Fibroblast of skin of abdomen (primary cell): ENCODE measurements around the gene ANKRD52.
"Not testable (repeated sequence)": the region's sequence is repeated elsewhere in the genome, so short reads cannot be mapped to it uniquely, and the experiment has no call there.

Source experiments
- DNase-seq: peaks from one replicate; pipeline ENCODE4 v3.0.0-alpha.2; 2013

ANKRD52 gene

DNA sequence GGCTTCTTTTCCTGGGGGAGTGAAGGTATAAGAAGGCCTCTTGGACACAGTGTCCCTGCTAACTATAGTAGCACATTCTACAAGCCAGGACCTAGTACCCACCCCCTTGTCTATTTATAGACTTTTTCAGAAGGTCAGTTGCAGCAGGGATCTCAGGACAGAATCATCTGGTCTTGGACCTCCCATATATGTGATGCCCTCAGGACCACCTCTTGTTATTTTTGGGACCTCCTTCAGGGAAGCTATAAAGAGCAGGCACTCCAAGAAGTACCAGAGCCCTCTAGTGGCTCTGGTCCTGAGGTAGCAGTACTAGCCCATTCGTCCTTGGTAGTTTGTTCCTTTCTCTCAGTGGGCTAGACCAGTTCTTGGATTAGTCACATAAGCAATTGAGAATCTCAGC is 12.8 kb upstream of the ANKRD52 start:
- DNase-seq = peak; percentile 30

DNA sequence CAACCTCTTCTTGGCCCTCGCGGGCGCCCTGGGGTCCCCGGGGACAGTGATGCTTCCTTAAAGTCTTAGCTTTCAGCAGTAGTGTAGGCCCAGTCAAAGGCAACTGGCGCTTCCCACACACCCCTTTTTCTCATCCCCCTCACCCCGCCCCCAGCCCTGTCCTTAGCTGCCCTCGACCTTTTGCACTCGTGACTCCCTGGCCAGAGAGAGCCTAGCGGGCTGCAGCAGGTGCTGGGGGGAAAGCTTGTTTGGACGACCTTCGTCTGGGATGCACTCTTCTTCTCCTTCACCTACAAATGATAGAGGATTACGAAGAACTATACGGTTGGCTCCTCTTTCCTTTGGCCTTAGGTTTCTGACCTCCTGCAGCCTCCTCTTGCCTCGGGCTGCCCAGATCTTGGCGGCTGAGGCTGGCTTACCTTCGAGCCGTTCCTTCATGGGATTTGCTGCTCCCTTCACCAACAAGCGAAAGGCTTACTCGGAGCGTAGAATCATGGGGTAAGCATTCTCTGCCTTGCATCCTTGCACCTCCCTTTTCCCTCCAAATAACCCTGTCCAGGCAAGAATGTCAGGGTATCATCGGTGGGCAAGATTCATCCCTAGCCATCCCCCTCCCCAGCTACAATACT is 9.4 kb upstream of the ANKRD52 start:
- no peak for DNase-seq

GRCh38 chr12:56266693-56267442 is 8.7 kb upstream of the ANKRD52 start, which contains the start of gene COQ10A:
COQ10A (plus strand) TSS chr12:56266942; CDS start chr12:56267119, 177 bp downstream.
- DNase-seq = peak; percentile 85

- not testable (repeated sequence) for DNase-seq
These were observed 8.0 kb upstream of the ANKRD52 start for GRCh38 chr12:56266068-56266692.

DNA sequence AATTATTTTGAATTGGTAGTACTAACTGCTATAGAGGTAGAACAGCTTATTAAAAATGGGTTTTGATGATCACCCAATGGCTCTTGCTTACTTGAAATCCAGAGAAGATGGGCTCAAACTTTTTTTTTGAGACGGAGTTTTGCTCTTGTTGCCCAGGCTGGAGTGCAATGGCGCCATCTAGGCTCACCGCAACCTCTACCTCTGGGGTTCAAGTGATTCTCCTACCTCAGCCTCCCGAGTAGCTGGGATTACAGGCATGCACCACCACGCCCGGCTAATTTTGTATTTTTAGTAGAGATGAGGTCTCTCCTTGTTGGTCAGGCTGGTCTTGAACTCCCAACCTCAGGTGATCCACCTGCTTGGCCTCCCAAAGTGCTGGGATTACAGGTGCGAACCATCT is 4.8 kb upstream of the ANKRD52 start:
- not testable (repeated sequence) for DNase-seq

- peak; percentile 87 for DNase-seq
These were observed 3.5 kb upstream of the ANKRD52 start for GRCh38 chr12:56261503-56262232.

- DNase-seq = no peak
These were observed 2.7 kb upstream of the ANKRD52 start for GRCh38 chr12:56260921-56261320.

DNA sequence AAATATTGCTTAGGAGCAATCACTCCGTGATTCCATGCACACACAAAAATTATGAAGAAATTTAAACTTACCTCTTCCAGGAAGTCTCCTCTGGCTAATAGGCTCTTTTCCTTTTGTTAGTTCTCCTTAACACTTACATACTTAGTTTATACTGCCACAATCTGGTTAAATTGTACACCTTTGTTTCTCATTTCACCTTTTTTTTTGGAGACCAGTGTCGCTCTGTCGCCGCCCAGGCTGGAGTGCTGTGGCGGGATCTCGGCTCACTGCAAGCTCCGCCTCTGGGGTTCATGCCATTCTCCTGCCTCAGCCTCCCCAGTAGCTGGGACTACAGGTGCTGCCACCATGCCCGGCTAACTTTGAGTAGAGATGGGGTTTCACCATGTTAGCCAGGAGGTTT is 2.2 kb upstream of the ANKRD52 start:
- DNase-seq = no peak

DNA sequence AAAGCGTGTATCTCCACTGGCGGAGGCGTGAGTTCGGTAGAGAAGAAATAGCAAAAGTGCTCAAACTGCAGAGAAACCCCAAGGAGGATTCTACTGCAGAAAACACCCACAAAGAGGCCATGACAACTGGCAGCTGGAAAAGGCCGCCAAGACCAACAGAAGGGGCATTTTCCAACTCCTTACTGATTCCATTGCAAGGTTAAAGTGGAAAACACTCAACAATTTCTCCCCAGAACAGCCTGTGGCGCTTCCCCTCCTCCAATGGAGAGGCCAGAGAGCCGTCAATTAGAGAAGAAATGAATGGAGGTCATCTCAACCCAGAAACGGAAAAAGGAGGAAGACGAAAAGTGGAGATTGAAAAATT is 618 bp upstream of the ANKRD52 start:
- no peak for DNase-seq

DNA sequence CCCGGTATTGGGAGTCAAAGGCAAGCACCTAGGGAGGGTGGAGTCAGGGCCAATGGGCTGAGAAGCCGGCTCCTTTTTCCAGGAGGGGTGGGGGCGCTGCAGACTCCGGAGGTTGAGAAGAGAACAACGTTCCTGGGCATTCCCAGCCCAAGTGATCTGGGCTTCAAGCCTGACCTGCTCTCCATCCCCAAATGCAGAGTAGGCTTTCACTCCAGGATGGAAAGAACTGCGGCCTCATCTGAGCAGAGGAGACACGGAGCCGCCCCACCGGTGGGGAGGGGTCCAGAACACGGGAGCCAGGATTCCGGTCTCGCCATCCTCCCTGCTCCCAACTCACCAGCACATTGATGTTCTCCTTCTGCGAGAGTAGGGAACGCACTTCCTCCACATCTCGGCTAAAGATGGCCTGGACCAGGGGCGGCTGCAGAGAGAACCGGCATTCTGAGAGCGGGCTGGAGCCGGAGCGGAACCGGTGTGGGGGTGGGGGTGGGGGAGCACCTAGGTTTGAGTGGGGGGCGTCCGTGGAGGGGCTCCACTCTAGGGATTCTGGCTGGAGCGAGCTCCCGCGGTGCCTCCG is 605 bp downstream of the ANKRD52 start:
- DNase-seq = peak; percentile 21

GRCh38 chr12:56257071-56257470 is 1.1 kb downstream of the ANKRD52 start:
- no peak for DNase-seq

- DNase-seq = peak; percentile 28
These were observed 1.7 kb downstream of the ANKRD52 start for GRCh38 chr12:56256326-56256960.

DNA sequence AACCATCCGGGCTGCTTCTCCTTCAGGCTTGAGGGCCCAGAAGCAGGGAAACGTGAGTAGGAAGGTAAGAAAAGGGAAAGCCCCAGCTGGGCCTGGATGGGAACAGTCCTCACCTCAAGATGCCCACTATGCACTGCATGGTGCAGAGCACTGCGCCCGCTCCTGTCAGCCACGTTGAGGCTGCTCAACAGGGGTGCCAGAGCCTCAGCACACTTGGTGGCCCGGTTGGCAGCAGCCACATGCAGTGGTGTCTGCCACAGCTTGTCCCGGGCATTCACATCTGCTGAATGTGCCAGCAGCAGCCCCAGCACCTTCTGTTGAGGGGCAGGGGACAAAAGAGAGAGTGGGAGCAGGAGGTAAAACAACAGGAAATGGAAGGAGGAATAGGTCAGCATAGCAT is 2.5 kb downstream of the ANKRD52 start:
- DNase-seq = no peak

DNA sequence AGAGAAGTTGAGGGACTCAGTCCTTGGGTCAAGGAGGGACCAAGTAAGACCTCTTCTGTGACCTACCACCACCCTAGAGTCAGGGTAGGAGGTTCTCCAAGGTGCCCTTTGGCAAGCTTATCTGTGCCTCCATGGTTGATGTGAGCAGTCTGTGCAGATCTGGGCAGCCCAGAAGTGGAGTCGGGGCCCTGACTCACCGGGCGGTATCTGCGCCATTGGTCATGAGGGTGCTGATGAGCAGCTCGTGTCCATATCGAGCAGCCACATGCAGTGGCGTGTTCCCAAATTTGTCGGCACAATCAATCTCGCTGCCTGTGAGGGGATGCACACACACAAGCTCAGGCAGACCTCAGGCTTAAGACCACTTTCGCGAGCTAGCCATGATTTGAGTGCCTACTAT is 5.1 kb downstream of the ANKRD52 start:
- DNase-seq = no peak

DNA sequence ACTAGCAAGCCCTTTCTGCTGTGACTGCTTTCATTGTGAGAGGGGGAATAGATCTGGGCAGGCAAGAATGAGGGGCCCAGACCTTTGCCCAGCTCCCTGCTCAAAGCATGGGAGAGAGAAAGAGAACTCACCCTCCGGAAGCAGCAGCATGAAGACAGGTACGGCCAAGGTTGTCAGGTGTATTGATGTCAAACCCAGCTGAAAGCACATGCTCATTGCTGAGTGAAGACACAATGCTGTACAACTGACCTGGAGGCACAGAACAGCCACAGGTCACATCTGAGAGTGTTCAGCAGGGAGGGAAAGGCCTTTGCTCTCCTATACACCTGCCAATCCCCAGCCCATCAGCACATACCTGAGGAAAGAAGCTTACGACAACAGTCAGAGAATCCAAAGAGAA is 5.5 kb downstream of the ANKRD52 start:
- DNase-seq = no peak

DNA sequence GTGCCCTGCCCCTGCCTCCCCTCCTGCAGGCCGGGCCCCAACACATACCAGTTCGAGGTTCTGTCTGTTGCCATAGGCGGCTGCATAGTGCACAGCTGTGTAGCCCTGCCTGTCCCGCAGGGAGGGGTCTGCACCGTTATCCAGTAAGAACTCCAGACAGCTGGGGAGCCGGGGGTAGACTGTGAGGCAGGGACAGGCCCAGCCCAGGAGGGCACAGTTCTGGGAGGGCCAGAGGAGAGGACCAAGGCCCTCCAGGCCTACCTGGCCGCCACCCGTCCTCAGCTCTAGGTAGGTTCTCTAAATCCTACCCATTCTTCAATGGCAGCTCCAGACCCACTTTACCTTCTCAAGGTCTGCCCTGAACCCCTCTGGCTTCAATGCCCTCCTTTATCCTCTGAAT is 9.5 kb downstream of the ANKRD52 start:
- DNase-seq = no peak

DNA sequence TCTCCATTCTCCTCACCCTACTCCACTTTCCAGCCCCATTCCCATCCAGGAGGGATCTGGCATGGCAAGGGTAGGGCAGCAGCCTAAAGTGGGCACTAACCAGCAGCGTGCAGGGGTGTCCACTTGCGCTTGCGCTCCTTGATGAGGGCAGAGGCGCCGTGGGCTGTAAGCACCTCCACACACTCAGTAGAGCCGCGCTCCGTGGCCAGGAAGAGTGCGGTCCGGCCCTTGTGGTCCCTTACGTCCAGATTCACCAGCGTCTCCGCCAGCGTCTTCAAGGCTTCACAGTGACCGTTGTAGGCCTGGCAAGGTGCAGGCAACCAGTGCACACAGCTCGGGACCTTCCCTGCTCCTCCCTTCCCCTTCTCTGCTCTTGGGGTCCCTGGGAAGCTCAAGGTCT is 10.3 kb downstream of the ANKRD52 start:
- DNase-seq = no peak

DNA sequence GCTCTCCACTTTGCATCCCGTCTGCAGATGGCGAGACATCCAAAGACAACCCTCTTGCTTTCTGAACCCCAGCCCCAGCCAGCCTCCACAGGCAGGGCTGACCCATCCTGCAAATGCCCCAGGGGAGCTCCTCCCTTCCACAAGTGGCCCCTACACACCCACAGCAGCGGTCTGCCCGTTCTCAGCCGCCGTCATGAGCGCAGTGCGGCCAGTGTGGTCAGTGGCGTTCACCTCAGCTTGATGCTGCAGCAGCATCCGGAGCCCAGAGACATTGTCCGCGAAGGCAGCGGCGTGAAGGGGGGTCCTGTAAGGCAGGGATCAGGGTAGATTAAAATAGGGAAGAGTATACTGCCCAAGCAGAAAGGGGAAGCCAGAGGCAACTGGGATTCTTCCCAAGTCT is 13.7 kb downstream of the ANKRD52 start:
- no peak for DNase-seq

DNA sequence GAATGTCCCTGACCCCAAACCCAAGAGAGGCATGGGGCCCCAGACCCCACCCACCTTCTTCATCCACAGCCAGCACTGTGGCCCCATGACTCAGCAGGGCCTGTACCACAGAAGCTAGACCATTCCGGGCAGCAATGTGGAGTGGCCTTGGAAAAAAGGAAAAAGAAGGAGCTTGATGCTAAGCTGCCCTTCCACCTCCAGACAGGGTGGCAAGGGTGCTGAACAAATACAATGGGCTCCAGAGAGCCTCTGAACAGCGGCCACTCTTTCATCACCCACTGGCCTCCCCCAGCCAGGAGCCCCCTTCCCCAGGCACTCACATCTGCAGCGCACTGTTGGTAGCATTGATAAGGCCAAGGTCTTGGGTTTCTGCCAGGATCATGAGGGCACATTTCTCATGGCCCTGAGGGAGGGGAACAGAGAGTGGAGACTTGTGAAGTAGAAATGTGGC is 14.4 kb downstream of the ANKRD52 start:
- no peak for DNase-seq

DNA sequence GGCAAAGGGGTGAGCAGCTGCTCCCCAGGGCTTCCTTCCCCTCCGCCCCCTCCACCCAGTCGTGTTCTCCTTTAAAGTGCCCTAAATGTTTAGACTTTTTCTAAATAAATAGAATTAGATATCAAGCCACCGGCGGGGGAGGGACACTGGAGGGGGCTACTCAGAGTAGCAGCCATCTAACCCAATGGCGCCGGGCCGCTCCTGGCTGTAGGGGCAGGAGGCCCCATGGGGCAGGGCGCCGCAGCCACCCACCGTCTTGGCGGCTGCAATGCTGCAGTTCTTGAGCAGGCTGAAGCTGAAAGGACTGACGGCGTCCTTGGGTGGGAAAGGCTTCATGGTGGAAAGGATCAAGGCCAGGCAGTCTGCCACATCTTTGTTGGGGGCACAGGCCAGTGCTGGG is 15.2 kb downstream of the ANKRD52 start:
- no peak for DNase-seq

DNA sequence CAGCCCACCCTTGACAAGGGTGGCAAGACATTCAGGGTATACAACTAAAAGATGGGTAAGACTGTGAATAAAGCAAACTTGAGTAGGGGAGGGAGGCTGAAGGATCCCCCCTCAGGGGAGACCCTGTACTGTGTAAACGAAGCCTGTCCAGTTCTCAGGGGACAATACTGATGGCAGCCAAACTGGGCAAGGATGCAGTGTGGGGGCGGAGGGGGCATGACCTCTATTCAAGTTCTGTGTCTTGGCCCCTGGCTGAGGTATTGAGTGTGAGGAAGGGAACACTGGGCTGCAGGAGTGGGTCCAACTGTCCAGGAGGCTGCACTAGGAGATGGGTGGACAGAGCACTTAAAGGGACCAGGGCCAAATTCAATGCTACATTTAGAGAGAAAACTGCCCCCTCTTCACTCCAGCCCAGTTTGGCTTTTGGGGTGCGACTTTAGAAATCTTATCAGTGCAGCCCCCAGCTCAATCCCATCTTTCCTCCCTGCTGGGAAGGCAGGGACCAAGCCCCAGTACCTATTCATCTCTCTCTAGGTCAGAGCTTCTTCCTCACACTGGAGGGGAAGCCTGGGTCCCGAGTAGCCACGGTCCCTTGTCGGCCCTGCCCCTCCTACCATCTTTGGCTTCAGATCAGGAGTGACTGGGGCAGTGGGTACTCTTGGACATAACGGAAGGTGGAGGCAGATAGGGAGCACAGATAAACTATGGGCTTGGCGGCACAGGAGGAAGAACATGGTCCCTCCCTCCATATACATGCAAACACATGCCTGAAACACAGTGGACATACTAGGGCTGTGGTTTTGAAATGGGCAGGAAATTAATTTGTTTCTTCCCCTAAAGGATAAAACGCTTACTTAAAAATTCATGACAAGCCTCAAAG is 16.5 kb downstream of the ANKRD52 start:
- DNase-seq = no peak
